Calu3 (cell line): ENCODE measurements around the gene ZBTB44. TPM values are rescaled to one million over a fixed set of nuclear protein-coding genes. Genes with fewer than 3 reads are reported as not detected.
"Not testable (repeated sequence)": the region's sequence is repeated elsewhere in the genome, so short reads cannot be mapped to it uniquely, and the experiment has no call there.

Experiments
- BruUV-seq: library from RNA; stranded (reverse); fragments of 400-500 nt; replicated peaks from 2 replicates; lab custom pipeline; 2021; lab: Mats Ljungman, UMichigan
- CTCF ChIA-PET: fragments of 300-600 bp; sonication (Branson Sonifier 250); formaldehyde crosslinking; loops from one replicate; lab custom pipeline; 2022; ENCODE audit warnings: antibody characterized with exemption; lab: Charles Lee
- DNase-seq: peaks from one replicate; pipeline ENCODE4 v3.0.0; 2022
- H3K27ac Mint-ChIP-seq: one replicate; pipeline ENCODE4 v1.8.0; 2022; ENCODE audit warnings: mixed read lengths; ENCODE audit not compliant: unreplicated experiment
- H3K27me3 Mint-ChIP-seq: one replicate; pipeline ENCODE4 v1.8.0; 2022; ENCODE audit warnings: mixed read lengths; ENCODE audit not compliant: unreplicated experiment
- H3K36me3 Mint-ChIP-seq: one replicate; pipeline ENCODE4 v1.8.0; 2022; ENCODE audit warnings: mild to moderate bottlenecking, moderate library complexity, mixed read lengths; ENCODE audit not compliant: insufficient read depth, unreplicated experiment
- H3K4me1 Mint-ChIP-seq: one replicate; pipeline ENCODE4 v1.8.0; 2022; ENCODE audit warnings: mild to moderate bottlenecking, low read depth, mixed read lengths; ENCODE audit not compliant: unreplicated experiment
- H3K4me3 Mint-ChIP-seq: one replicate; pipeline ENCODE4 v1.8.0; 2022; ENCODE audit warnings: mild to moderate bottlenecking, low read depth, moderate library complexity, mixed read lengths; ENCODE audit not compliant: unreplicated experiment
- H3K9me3 Mint-ChIP-seq: one replicate; pipeline ENCODE4 v1.8.0; 2022; ENCODE audit warnings: low read depth, mixed read lengths; ENCODE audit not compliant: unreplicated experiment
- intact Hi-C: fragments of 100-400 bp; cut with micrococcal nuclease; formaldehyde crosslinking; loops from one replicate; pipeline ENCODE4 v1.10.0; 2022; ENCODE audit not compliant: unreplicated experiment
- total RNA-seq: library from RNA; stranded (reverse); gene quantifications from 2 replicates; pipeline ENCODE4 v1.2.3, GENCODE V29; 2022
- TF ChIP-seq, protein P1 (sequence below): fragments of 200-600 bp; IDR thresholded peaks from one replicate; pipeline ENCODE4 v1.8.0; 2022; ENCODE audit warnings: antibody characterized with exemption; ENCODE audit not compliant: unreplicated experiment

ZBTB44 gene
- total RNA-seq, 1 experiment from 2014 or later: 29.7 TPM

DNA sequence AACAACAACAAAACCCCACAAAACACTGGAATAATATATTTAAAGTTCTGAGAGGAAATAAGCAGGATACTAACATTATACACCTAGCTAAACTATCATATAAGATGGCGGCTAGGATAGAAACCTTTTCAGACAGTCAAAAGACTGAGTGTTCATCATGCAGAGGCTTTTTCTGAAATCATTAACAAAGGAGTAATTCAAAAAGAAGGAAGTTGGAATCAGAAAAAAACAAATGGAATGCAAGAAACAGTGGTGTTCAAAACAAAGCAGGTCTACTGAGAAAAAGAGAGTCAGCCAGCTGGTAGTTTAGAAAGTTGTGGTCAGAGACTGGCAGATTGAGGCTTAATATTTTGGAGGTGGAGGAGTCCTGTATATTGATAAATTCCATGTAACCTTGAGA, 30.1 kb upstream of the ZBTB44 start:
- no peaks in the 10 kb centered on the region for H3K9me3 Mint-ChIP-seq
- H3K36me3 Mint-ChIP-seq: no peaks in the 10 kb centered on the region
- H3K4me1 Mint-ChIP-seq: peaks cover 8% of the 10 kb centered on the region
- TF ChIP-seq, protein P1, sequence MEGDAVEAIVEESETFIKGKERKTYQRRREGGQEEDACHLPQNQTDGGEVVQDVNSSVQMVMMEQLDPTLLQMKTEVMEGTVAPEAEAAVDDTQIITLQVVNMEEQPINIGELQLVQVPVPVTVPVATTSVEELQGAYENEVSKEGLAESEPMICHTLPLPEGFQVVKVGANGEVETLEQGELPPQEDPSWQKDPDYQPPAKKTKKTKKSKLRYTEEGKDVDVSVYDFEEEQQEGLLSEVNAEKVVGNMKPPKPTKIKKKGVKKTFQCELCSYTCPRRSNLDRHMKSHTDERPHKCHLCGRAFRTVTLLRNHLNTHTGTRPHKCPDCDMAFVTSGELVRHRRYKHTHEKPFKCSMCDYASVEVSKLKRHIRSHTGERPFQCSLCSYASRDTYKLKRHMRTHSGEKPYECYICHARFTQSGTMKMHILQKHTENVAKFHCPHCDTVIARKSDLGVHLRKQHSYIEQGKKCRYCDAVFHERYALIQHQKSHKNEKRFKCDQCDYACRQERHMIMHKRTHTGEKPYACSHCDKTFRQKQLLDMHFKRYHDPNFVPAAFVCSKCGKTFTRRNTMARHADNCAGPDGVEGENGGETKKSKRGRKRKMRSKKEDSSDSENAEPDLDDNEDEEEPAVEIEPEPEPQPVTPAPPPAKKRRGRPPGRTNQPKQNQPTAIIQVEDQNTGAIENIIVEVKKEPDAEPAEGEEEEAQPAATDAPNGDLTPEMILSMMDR: no peak
- CTCF ChIA-PET: no interaction called here
- BruUV-seq: no TSS peak
- no peak overlapping the region for H3K27ac Mint-ChIP-seq
- H3K27me3 Mint-ChIP-seq: no peaks in the 10 kb centered on the region
- no peak overlapping the region for H3K4me3 Mint-ChIP-seq
- DNase-seq: no peak
- intact Hi-C loops: no loop called here

- Mint-ChIP-seq H3K4me3 (no peak overlapping the region), H3K9me3 (peaks cover 2% of the 10 kb centered on the region), H3K27ac (no peak overlapping the region), H3K4me1 (peaks cover 8% of the 10 kb centered on the region), H3K36me3 (no peaks in the 10 kb centered on the region), H3K27me3 (no peaks in the 10 kb centered on the region)
- intact Hi-C loops: no loop called here
- no TSS peak for BruUV-seq
- CTCF ChIA-PET: no interaction called here
- TF ChIP-seq, protein P1: no peak
- DNase-seq: no peak
Observed at GRCh38 chr11:130340671-130341319, 26.1 kb upstream of the ZBTB44 start.

DNA sequence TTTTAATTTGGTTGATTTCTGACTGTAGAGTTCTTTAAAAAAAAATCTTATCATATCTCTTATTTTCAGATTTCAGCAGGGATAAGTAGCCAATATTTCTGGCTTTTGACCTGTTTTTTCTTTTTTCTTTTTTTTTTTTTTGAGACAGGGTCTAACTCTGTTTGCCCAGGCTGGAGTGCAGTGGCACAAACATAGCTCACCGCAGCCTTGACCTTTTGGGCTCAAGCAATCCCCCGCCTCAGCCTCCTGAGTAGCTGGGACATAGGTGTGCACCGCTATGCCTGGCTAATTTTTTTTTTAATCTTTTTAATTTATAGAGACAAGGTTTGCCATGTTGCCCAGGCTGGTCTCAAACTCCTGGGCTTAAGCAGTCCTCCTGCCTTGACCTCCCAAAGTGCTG, 23.9 kb upstream of the ZBTB44 start:
- intact Hi-C loops: no loop called here
- Mint-ChIP-seq H3K36me3 (no peaks in the 10 kb centered on the region), H3K4me1 (no peaks in the 10 kb centered on the region), H3K4me3 (no peak overlapping the region), H3K9me3 (peaks cover 2% of the 10 kb centered on the region), H3K27ac (no peak overlapping the region), H3K27me3 (no peaks in the 10 kb centered on the region)
- CTCF ChIA-PET: no interaction called here
- BruUV-seq: no TSS peak
- no peak for DNase-seq
- TF ChIP-seq, protein P1: no peak

- CTCF ChIA-PET: no interaction called here
- no TSS peak for BruUV-seq
- H3K4me1 Mint-ChIP-seq: no peaks in the 10 kb centered on the region
- H3K27ac Mint-ChIP-seq: no peak overlapping the region
- H3K9me3 Mint-ChIP-seq: peaks cover 2% of the 10 kb centered on the region
- no peaks in the 10 kb centered on the region for H3K36me3 Mint-ChIP-seq
- TF ChIP-seq, protein P1: no peak
- DNase-seq: no peak
- H3K4me3 Mint-ChIP-seq: no peak overlapping the region
- intact Hi-C loops: no loop called here
- H3K27me3 Mint-ChIP-seq: no peaks in the 10 kb centered on the region
Observed at GRCh38 chr11:130337281-130338089, 22.8 kb upstream of the ZBTB44 start.

DNA sequence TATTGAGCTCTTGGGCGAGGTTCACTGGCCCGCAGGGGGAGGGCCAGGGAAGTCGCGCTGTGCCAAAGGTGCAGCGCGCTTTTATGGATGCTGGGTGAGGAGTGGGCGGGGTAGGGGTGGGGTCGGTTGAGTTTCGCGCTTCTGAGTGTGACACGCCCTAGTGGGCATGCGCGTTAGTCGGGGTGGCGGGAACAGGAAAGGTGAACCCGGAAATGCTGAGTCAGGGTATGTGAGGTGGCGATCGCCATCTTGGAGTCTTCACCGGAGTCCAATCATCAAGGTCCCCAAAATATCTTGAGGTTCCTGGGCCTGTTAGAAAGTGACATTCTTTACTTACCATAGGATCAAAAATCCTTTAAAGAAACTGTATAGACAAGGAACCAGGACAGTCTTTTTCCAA, 16.7 kb upstream of the ZBTB44 start:
- DNase-seq, H3K9me3 Mint-ChIP-seq, CTCF ChIA-PET, intact Hi-C loops, H3K4me1 Mint-ChIP-seq, H3K27me3 Mint-ChIP-seq, H3K4me3 Mint-ChIP-seq, H3K36me3 Mint-ChIP-seq, H3K27ac Mint-ChIP-seq, BruUV-seq: not testable (repeated sequence)
